Fibroblast of mammary gland (primary cell): ENCODE measurements around the gene METTL22.
A peak's percentile ranks its signal among the peaks of the same experiment; 100 is the strongest.

Source experiments
- DNase-seq: peaks from one replicate; pipeline ENCODE4 v3.0.0-alpha.2; 2010; ENCODE audit warnings: low read depth
- H3K4me3 ChIP-seq: 2 replicates; pipeline ENCODE4 v1.5.1; 2011; ENCODE audit warnings: low read depth, mild to moderate bottlenecking, low read length, moderate library complexity; ENCODE audit not compliant: control insufficient read depth
- CTCF ChIP-seq: conservative IDR thresholded peaks from 2 replicates; pipeline ENCODE4 v1.5.1; 2011; ENCODE audit warnings: low read depth, low read length, inconsistent platforms; ENCODE audit not compliant: control insufficient read depth, insufficient read depth

METTL22 gene

GRCh38 chr16:8631373-8631772 is 9.9 kb downstream of the METTL22 start:
- H3K4me3 ChIP-seq, result no peak overlapping the region
- no peak for DNase-seq
- TF ChIP-seq CTCF, result no peak

GRCh38 chr16:8631818-8632465 is 10.4 kb downstream of the METTL22 start:
- DNase-seq, result no peak
- no peak for TF ChIP-seq CTCF

GRCh38 chr16:8632675-8633182 is 11.2 kb downstream of the METTL22 start:
- no peak for TF ChIP-seq CTCF
- H3K4me3 ChIP-seq, result no peak overlapping the region
- DNase-seq, result no peak

More at GRCh38 chr16:8631818-8632465, 10.4 kb downstream of the METTL22 start:
- H3K4me3 ChIP-seq, result no peak overlapping the region

- H3K4me3 ChIP-seq, result no peak overlapping the region
- DNase-seq, result peak; percentile 39
- peak; percentile 75 for TF ChIP-seq CTCF
Observed at GRCh38 chr16:8634991-8635736, 13.7 kb downstream of the METTL22 start.

GRCh38 chr16:8639694-8640093 is 18.2 kb downstream of the METTL22 start:
- TF ChIP-seq CTCF, result no peak
- DNase-seq, result no peak

GRCh38 chr16:8641671-8642070 is 20.2 kb downstream of the METTL22 start:
- H3K4me3 ChIP-seq, result no peak overlapping the region
- TF ChIP-seq CTCF, result no peak
- no peak for DNase-seq

More at GRCh38 chr16:8639694-8640093, 18.2 kb downstream of the METTL22 start:
- no peak overlapping the region for H3K4me3 ChIP-seq
